ENCODE measurements around the gene TAOK1. TPM values are rescaled to one million over a fixed set of nuclear protein-coding genes. Genes with fewer than 3 reads are reported as not detected.

Gene TAOK1
- total RNA-seq, 1 experiment from 2014 or later = 87.1 TPM

DNA sequence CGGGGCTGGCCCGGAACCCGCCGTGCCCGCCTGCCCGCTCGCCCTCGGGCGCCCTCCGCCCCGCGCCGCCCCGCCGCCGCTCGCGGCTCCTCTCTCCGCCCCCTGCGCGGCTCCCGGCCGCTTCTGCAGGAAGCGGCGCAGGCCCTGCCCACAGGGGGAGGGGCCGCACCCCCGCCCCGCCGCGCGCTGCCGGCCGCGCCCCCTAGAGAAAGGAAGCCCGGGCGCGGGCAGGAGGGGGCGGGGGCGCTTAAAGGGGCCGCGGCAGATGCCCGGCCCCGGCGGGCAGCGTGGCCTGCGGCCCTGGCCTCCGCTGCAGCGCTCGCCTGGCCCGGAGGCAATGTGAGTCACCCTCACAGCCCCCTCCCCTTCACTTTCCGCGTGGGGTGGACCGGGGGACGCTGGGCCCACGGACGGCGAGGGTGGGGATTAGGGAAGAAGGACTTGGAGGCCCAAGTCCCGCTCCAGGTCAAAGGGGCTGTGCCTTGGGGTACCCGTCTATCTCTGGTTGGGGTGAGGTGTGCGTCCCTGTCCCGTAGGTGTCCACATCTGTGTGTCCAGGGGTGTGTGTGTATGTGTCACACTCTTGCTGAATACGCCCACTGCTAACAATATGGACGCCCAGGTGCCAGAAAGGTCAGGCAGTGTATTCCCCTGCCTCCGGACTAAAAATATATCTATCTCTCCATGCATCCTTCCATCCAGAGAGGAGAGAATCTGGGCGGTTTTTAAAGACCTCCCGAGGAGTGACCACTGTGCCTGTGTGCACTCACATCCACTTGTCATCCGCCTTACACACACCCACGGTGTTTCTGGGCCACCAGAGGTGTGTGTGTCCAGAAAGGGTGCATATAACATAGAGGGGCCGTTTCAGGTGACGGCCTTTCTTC, 199.6 kb downstream of the TAOK1 start, which contains the start of gene GIT1:
Gene GIT1, minus strand, starts transcription at position 125 of the 887 bp plus-strand sequence. CDS start 270 bp downstream, outside the sequence.
- Mint-ChIP-seq H3K27me3 (ENCODE audit: low read depth) (peaks cover 4% of the 10 kb centered on the region; the same call in 1 of the 2 replicates), H3K4me3 (peak within 1 kb of the TSS; percentile 87)

GRCh38 chr17:29590411-29591145, 200.4 kb downstream of the TAOK1 start:
- no peaks in the 10 kb centered on the region for H3K9me3 Mint-ChIP-seq
- H3K4me1 Mint-ChIP-seq = peaks cover 48% of the 10 kb centered on the region
- peak overlapping the region; percentile 87 for H3K4me3 Mint-ChIP-seq
- H3K27me3 Mint-ChIP-seq (ENCODE audit: low read depth) = peaks cover 4% of the 10 kb centered on the region; the same call in 1 of the 2 replicates
- no peak for TF ChIP-seq ZNF138 (CRISPR knock-in tag; conservative IDR thresholded peaks at IDR 0.05)
- no peak for TF ChIP-seq CBFB (CRISPR knock-in tag; IDR thresholded peaks at IDR 0.05; ENCODE audit: low read depth)
- TF ChIP-seq ESRRA (CRISPR knock-in tag; IDR thresholded peaks at IDR 0.05; ENCODE audit: borderline replicate concordance) = no peak
- TF ChIP-seq, protein P1, sequence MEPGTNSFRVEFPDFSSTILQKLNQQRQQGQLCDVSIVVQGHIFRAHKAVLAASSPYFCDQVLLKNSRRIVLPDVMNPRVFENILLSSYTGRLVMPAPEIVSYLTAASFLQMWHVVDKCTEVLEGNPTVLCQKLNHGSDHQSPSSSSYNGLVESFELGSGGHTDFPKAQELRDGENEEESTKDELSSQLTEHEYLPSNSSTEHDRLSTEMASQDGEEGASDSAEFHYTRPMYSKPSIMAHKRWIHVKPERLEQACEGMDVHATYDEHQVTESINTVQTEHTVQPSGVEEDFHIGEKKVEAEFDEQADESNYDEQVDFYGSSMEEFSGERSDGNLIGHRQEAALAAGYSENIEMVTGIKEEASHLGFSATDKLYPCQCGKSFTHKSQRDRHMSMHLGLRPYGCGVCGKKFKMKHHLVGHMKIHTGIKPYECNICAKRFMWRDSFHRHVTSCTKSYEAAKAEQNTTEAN (CRISPR knock-in tag; IDR thresholded peaks at IDR 0.05) = 0 out of 2 replicates have a peak, but pooled peaks have one; percentile 7
- no peak for TF ChIP-seq JUN (CRISPR knock-in tag; IDR thresholded peaks at IDR 0.05)
- TF ChIP-seq ATF6 (CRISPR knock-in tag; IDR thresholded peaks at IDR 0.05) = no peak
- TF ChIP-seq KAT7 (CRISPR knock-in tag; IDR thresholded peaks at IDR 0.05; ENCODE audit: borderline replicate concordance) = no peak
- H3K36me3 Mint-ChIP-seq = no peaks in the 10 kb centered on the region
- ChIA-PET POLR2A (interaction anchor here (0.6 to 3.1 kb wide), 4 partner anchors 9 to 101 kb away, joined by 3 to 12 read pairs (median 8); no protein-coding TSS in a partner anchor), CTCF (interaction anchor here (0.5 to 4.7 kb wide), 15 partner anchors 10 to 467 kb away, joined by 3 to 272 read pairs (median 10); partner anchors contain the start of genes ABHD15, NUFIP2 and TP53I13)
- ATAC-seq (no peak), DNase-seq (ENCODE audit: low spot score) (peak; percentile 44)
- H3K27ac Mint-ChIP-seq = no peak overlapping the region

More for the DNA sequence above, 199.6 kb downstream of the TAOK1 start, which contains the start of gene GIT1:
- ATAC-seq (peak; percentile 35), DNase-seq (ENCODE audit: low spot score) (peak; percentile 79)
- Mint-ChIP-seq H3K4me1 (peaks cover 51% of the 10 kb centered on the region), H3K36me3 (no peaks in the 10 kb centered on the region), H3K9me3 (no peaks in the 10 kb centered on the region), H3K27ac (no peak within 1 kb of the TSS)
- ChIA-PET CTCF (interaction anchor here (1.1 to 4.7 kb wide), 4 partner anchors 11 to 444 kb away, joined by 3 to 272 read pairs (median 10); partner anchors contain the start of gene TP53I13), POLR2A (no interaction called here)
- TF ChIP-seq ETV6 (CRISPR knock-in tag; IDR thresholded peaks at IDR 0.05) (peak; percentile 58; the same call in 1 of the 2 replicates), FOXP1 (CRISPR knock-in tag; IDR thresholded peaks at IDR 0.05; ENCODE audit: borderline replicate concordance) (peak; percentile 54; the same call in 1 of the 2 replicates), GTF2I (CRISPR knock-in tag; conservative IDR thresholded peaks at IDR 0.05) (no peak), SP1 (CRISPR knock-in tag; conservative IDR thresholded peaks at IDR 0.05) (peak; percentile 85), MYBL2 (CRISPR knock-in tag; IDR thresholded peaks at IDR 0.05) (no peak), IRF2 (CRISPR knock-in tag; IDR thresholded peaks at IDR 0.05; ENCODE audit: borderline replicate concordance, low read depth) (0 out of 2 replicates have a peak, but pooled peaks have one; percentile 29), CDX4 (CRISPR knock-in tag; IDR thresholded peaks at IDR 0.05; ENCODE audit: borderline replicate concordance) (no peak)
- TF ChIP-seq, protein P2, sequence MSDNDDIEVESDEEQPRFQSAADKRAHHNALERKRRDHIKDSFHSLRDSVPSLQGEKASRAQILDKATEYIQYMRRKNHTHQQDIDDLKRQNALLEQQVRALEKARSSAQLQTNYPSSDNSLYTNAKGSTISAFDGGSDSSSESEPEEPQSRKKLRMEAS (CRISPR knock-in tag; IDR thresholded peaks at IDR 0.05) = peak; percentile 32; the same call in 1 of the 2 replicates
- TF ChIP-seq, protein P3, sequence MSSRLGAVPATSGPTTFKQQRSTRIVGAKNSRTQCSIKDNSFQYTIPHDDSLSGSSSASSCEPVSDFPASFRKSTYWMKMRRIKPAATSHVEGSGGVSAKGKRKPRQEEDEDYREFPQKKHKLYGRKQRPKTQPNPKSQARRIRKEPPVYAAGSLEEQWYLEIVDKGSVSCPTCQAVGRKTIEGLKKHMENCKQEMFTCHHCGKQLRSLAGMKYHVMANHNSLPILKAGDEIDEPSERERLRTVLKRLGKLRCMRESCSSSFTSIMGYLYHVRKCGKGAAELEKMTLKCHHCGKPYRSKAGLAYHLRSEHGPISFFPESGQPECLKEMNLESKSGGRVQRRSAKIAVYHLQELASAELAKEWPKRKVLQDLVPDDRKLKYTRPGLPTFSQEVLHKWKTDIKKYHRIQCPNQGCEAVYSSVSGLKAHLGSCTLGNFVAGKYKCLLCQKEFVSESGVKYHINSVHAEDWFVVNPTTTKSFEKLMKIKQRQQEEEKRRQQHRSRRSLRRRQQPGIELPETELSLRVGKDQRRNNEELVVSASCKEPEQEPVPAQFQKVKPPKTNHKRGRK (CRISPR knock-in tag; IDR thresholded peaks at IDR 0.05; ENCODE audit: borderline replicate concordance) = no peak
